Duodenal mucosa (tissue), 2 donors: Measurements from ENCODE around the gene GYG2.
"Not testable (repeated sequence)": the region's sequence is repeated elsewhere in the genome, so short reads cannot be mapped to it uniquely, and the experiment has no call there.

ENCODE experiments used
- H3K27ac ChIP-seq: one replicate; pipeline ENCODE4 v1.7.0; 2013; ENCODE audit warnings: low read depth, low read length
- H3K27me3 ChIP-seq, 2 donors: one replicate each; pipeline ENCODE4 v1.7.0; 2013; ENCODE audit warnings: low read length in 2 of 2, control low read depth in 1 of 2; ENCODE audit not compliant: insufficient read depth in 2 of 2, control insufficient read depth in 1 of 2
- H3K36me3 ChIP-seq, 2 donors: one replicate each; pipeline ENCODE4 v1.7.0; 2013; ENCODE audit warnings: low read length in 2 of 2, control low read depth in 1 of 2; ENCODE audit not compliant: insufficient read depth in 2 of 2, control insufficient read depth in 1 of 2
- H3K4me1 ChIP-seq, 2 donors: one replicate each; pipeline ENCODE4 v1.7.0; 2013; ENCODE audit warnings: low read length in 2 of 2, control low read depth in 1 of 2; ENCODE audit not compliant: insufficient read depth in 2 of 2, control insufficient read depth in 1 of 2
- H3K4me3 ChIP-seq, 2 donors: one replicate each; pipeline ENCODE4 v1.7.0; 2013; ENCODE audit warnings: low read length in 2 of 2, low read depth in 1 of 2
- H3K9ac ChIP-seq, 2 donors: one replicate each; pipeline ENCODE4 v1.7.0; 2013; ENCODE audit warnings: low read length in 2 of 2, low read depth in 1 of 2
- H3K9me3 ChIP-seq, 2 donors: one replicate each; pipeline ENCODE4 v1.7.0; 2013; ENCODE audit warnings: low read length in 2 of 2, control low read depth in 1 of 2; ENCODE audit not compliant: control insufficient read depth in 1 of 2

Gene GYG2

GRCh38 chrX:2917767-2918166 lies 89.0 kb downstream of the GYG2 start:
- Histone ChIP-seq H3K27ac (no peak overlapping the region), H3K4me3 (no peak overlapping the region), H3K4me1 (no peaks in the 10 kb centered on the region), H3K9ac (no peak overlapping the region), H3K27me3 (no peaks in the 10 kb centered on the region), H3K36me3 (peaks cover 5 to 16% of the 10 kb centered on the region in 2 donors), H3K9me3 (no peaks in the 10 kb centered on the region)

GRCh38 chrX:2921193-2921592 lies 92.5 kb downstream of the GYG2 start:
- peaks cover 5 to 13% of the 10 kb centered on the region in 2 donors for H3K36me3 ChIP-seq
- no peak overlapping the region for H3K27ac ChIP-seq
- no peak overlapping the region for H3K9ac ChIP-seq
- H3K4me3 ChIP-seq, result no peak overlapping the region
- no peaks in the 10 kb centered on the region for H3K4me1 ChIP-seq
- H3K9me3 ChIP-seq, result no peaks in the 10 kb centered on the region
- H3K27me3 ChIP-seq, result no peaks in the 10 kb centered on the region

- no peak overlapping the region for H3K27ac ChIP-seq
- H3K4me3 ChIP-seq, result no peak overlapping the region
- no peaks in the 10 kb centered on the region for H3K27me3 ChIP-seq
- peaks cover 5 to 13% of the 10 kb centered on the region in 2 donors for H3K36me3 ChIP-seq
- no peaks in the 10 kb centered on the region for H3K9me3 ChIP-seq
- no peak overlapping the region for H3K9ac ChIP-seq
- no peaks in the 10 kb centered on the region for H3K4me1 ChIP-seq
Observed at GRCh38 chrX:2921750-2922149, 93.0 kb downstream of the GYG2 start.

DNA sequence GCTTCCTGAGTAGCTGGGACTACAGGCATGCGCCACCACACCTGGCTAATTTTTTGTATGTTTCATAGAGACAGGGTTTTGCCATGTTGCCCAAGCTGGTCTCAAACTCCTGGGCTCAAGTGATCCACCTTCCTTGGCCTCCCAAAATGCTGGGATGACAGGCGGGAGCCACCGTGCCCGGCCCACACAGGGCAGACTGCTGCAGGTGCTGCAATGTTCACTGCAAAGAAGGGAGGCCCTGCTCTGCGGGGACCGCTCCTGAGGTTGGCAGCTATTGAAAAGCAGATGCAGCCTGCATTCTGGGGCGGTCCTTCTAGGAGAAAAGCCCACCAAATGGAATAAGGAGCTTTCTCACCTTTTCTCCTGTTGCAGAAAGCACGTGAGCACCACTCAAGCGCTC lies 95.4 kb downstream of the GYG2 start:
- no peak overlapping the region for H3K9ac ChIP-seq
- peaks cover 5 to 13% of the 10 kb centered on the region in 2 donors for H3K36me3 ChIP-seq
- H3K27me3 ChIP-seq, result no peaks in the 10 kb centered on the region
- H3K9me3 ChIP-seq, result no peaks in the 10 kb centered on the region
- H3K4me3 ChIP-seq, result no peak overlapping the region
- H3K27ac ChIP-seq, result no peak overlapping the region
- no peaks in the 10 kb centered on the region for H3K4me1 ChIP-seq

GRCh38 chrX:2926255-2926654 lies 97.5 kb downstream of the GYG2 start:
- not testable (repeated sequence) for H3K4me1 ChIP-seq

GRCh38 chrX:2926664-2927275 lies 98.0 kb downstream of the GYG2 start:
- Histone ChIP-seq H3K9me3 (no peaks in the 10 kb centered on the region), H3K27ac (no peak overlapping the region), H3K36me3 (peaks cover 0 to 5% of the 10 kb centered on the region in 2 donors), H3K27me3 (no peaks in the 10 kb centered on the region), H3K4me3 (no peak overlapping the region), H3K9ac (no peak overlapping the region), H3K4me1 (no peaks in the 10 kb centered on the region)

More at GRCh38 chrX:2926255-2926654, 97.5 kb downstream of the GYG2 start:
- not testable (repeated sequence) for H3K9me3 ChIP-seq, H3K27me3 ChIP-seq, H3K9ac ChIP-seq, H3K27ac ChIP-seq, H3K4me3 ChIP-seq, H3K36me3 ChIP-seq

DNA sequence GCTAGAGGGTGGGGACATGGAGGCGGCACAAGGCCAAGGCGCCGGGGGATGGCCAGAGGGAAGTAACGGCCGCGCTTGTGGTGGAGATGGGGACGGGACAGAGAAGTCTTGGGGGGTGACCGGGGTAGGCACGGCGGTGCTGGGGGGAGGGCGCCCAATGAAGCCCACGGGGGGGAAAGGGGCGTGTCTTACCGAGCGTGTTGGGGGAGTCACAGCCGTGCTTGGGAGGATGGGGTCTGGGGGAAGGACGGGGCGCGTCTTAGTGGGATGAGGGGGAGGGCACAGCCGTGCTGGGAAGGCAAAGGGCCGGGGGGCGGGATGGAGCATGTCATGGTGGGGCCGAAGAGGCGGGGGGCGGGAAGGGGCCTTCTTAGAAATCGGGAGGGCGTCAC lies 99.5 kb downstream of the GYG2 start:
- no peaks in the 10 kb centered on the region for H3K36me3 ChIP-seq
- H3K27me3 ChIP-seq, result no peaks in the 10 kb centered on the region
- H3K9me3 ChIP-seq, result no peaks in the 10 kb centered on the region
- H3K27ac ChIP-seq, result peak overlapping the region; percentile 50
- no peaks in the 10 kb centered on the region for H3K4me1 ChIP-seq
- H3K9ac ChIP-seq, result no peak overlapping the region
- H3K4me3 ChIP-seq, result peak overlapping the region; percentile 35 to 55

DNA sequence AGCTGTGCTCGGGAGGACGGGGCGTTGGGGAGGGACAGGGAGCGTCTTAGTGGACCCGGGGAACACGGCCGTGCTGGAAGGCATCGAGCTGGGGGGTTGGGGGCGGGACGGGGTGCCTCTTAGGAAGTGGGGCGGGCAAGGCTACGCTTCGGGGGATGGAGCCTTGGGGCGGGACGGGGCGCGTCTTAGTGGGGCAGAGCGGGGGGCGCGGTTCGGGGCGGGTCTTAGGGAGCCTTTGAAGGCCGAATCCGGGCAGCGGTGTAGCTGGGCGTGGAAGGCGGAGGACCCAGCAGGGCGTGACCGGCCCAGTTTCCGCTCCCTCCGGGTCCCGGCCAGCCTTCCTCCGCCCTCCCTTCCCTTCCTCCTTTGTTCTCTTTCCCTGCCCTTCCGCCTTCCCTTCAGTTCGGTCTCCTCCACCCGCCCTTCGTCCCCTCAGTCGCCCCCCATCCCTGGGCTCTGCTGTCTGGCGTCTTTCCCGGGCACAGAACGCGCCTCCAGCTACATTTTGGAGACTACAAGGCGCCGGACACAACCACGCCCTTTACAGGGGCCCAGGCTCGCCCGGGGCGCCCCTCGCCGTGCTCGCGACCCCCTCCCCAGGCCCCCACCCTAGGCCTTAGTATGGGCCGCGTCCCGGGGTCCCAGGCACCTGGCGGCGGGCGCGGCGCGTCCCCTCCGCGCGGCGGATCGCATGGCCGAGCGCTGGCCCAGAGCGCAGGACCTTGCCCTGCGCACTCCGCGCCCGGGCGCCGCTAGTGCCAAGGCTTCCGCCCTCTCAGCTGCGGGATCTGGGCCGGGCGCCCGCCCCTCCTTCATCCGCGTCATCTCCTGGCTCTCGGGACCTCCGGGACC lies 100.1 kb downstream of the GYG2 start, which contains the start of gene ARSD:
TSS of gene ARSD (minus strand) at position 757 of the 852 bp plus-strand sequence. CDS start at position 693, 64 bp downstream.
- Histone ChIP-seq H3K27ac (peak within 1 kb of the TSS; percentile 93), H3K36me3 (no peaks in the 10 kb centered on the region), H3K9ac (peak within 1 kb of the TSS; percentile 59 to 69), H3K4me3 (peak within 1 kb of the TSS; percentile 56 to 64), H3K27me3 (no peaks in the 10 kb centered on the region), H3K9me3 (no peaks in the 10 kb centered on the region), H3K4me1 (no peaks in the 10 kb centered on the region)

- Histone ChIP-seq H3K36me3 (no peaks in the 10 kb centered on the region), H3K4me1 (no peaks in the 10 kb centered on the region), H3K27ac (no peak overlapping the region), H3K9ac (no peak overlapping the region), H3K9me3 (no peaks in the 10 kb centered on the region), H3K27me3 (no peaks in the 10 kb centered on the region), H3K4me3 (no peak overlapping the region)
Observed at GRCh38 chrX:2931155-2931554, 102.4 kb downstream of the GYG2 start.

DNA sequence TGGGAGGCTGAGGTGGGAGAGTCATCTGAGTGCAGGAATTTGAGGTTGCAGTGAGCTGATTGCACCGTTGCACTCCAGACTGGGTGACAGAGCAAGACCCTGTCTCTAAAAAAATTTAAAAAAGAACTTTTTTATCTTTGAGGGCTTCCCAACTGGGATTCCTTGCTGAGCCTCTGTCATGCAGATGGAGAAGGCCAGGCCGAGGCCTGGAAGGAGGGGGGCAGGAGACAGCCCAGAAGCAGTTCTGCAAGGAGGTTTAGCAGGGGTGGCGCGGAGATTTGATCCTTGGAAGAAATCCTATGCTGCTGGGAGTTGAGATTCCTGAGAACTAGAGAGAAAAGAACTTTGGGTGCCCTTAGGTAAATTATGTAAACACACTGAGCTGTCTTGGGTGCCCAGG lies 102.9 kb downstream of the GYG2 start:
- Histone ChIP-seq H3K9ac (no peak overlapping the region), H3K36me3 (peaks cover 0 to 1% of the 10 kb centered on the region in 2 donors), H3K27ac (no peak overlapping the region), H3K9me3 (no peaks in the 10 kb centered on the region), H3K4me1 (no peaks in the 10 kb centered on the region), H3K4me3 (no peak overlapping the region), H3K27me3 (no peaks in the 10 kb centered on the region)
